Measurements from ENCODE around the gene CBLL2.
"Not testable (repeated sequence)": the region's sequence is repeated elsewhere in the genome, so short reads cannot be mapped to it uniquely, and the experiment has no call there.

GRCh38 chrX:22289209-22289608 lies 16.5 kb downstream of the CBLL2 start:
- TF ChIP-seq CTCF, POLR2A, EP300, POLR2AphosphoS5 (IDR thresholded peaks at IDR 0.05): not testable (repeated sequence)

All from sigmoid colon (tissue), 4 donors.